Measurements from ENCODE around the gene ADD2.

GRCh38 chr2:70697603-70698383, 70.2 kb downstream of the ADD2 start:
- no peak for TF ChIP-seq CTCF (conservative IDR thresholded peaks at IDR 0.05; ENCODE audit: low read depth, low read length)
- TF ChIP-seq EZH2 (IDR thresholded peaks at IDR 0.05; ENCODE audit: borderline replicate concordance, low read depth, low read length, poor library complexity, severe bottlenecking): no peak
